ENCODE data around the gene TAC3.

TAC3 gene

GRCh38 chr12:57005980-57006808, 10.1 kb downstream of the TAC3 start, which contains the start of gene ZBTB39:
Gene ZBTB39, minus strand, starts transcription at chr12:57006546. Its CDS starts 1,629 bp downstream, at chr12:57004917.
- peak; percentile 57 to 58 for DNase-seq (ENCODE audit: low read depth in 2 of 2)

- DNase-seq (ENCODE audit: low read depth in 2 of 2) = no peak
Measured at GRCh38 chr12:57004651-57005050, 11.7 kb downstream of the TAC3 start.

- DNase-seq (ENCODE audit: low read depth in 2 of 2) = no peak
Measured at GRCh38 chr12:57003395-57003794, 12.9 kb downstream of the TAC3 start.

GRCh38 chr12:57001448-57001906, 14.9 kb downstream of the TAC3 start:
- DNase-seq (ENCODE audit: low read depth in 2 of 2) = peak; percentile 43 to 58

GRCh38 chr12:57000393-57000792, 15.9 kb downstream of the TAC3 start:
- no peak for DNase-seq (ENCODE audit: low read depth in 2 of 2)

- DNase-seq (ENCODE audit: low read depth in 2 of 2) = no peak
Measured at GRCh38 chr12:56999456-56999855, 16.9 kb downstream of the TAC3 start.

GRCh38 chr12:56998981-56999380, 17.3 kb downstream of the TAC3 start:
- DNase-seq (ENCODE audit: low read depth in 2 of 2) = peak in 1 of 2 donors; percentile 40

GRCh38 chr12:56998316-56998715, 18.0 kb downstream of the TAC3 start:
- no peak for DNase-seq (ENCODE audit: low read depth in 2 of 2)

GRCh38 chr12:56996793-56997545, 19.4 kb downstream of the TAC3 start:
- DNase-seq (ENCODE audit: low read depth in 2 of 2) = no peak

GRCh38 chr12:56995930-56996496, 20.3 kb downstream of the TAC3 start:
- no peak for DNase-seq (ENCODE audit: low read depth in 2 of 2)

GRCh38 chr12:56995201-56995929, 21.0 kb downstream of the TAC3 start:
- no peak for DNase-seq (ENCODE audit: low read depth in 2 of 2)

GRCh38 chr12:56994231-56994746, 22.0 kb downstream of the TAC3 start:
- DNase-seq (ENCODE audit: low read depth in 2 of 2) = no peak

GRCh38 chr12:56993346-56993745, 23.0 kb downstream of the TAC3 start:
- DNase-seq (ENCODE audit: low read depth in 2 of 2) = no peak

- DNase-seq (ENCODE audit: low read depth in 2 of 2) = no peak
Measured at GRCh38 chr12:56991319-56992246, 24.7 kb downstream of the TAC3 start.

- DNase-seq (ENCODE audit: low read depth in 2 of 2) = no peak
Measured at GRCh38 chr12:56990648-56991318, 25.5 kb downstream of the TAC3 start.

- no peak for DNase-seq (ENCODE audit: low read depth in 2 of 2)
Measured at GRCh38 chr12:56989861-56990610, 26.3 kb downstream of the TAC3 start.

GRCh38 chr12:56988207-56988739, 28.1 kb downstream of the TAC3 start:
- no peak for DNase-seq (ENCODE audit: low read depth in 2 of 2)

GRCh38 chr12:56987551-56988053, 28.7 kb downstream of the TAC3 start:
- DNase-seq (ENCODE audit: low read depth in 2 of 2) = peak in 1 of 2 donors; percentile 48

- no peak for DNase-seq (ENCODE audit: low read depth in 2 of 2)
Measured at GRCh38 chr12:56987011-56987410, 29.3 kb downstream of the TAC3 start.

Data from stimulated activated CD8-positive, alpha-beta memory T cell treated with anti-CD3 and anti-CD28 coated beads, Interleukin-15, amount 100 ng/mL, for 48 hours (primary cell).